ENCODE results near the gene PPY. TPM values are rescaled to one million over a fixed set of nuclear protein-coding genes. Genes with fewer than 3 reads are reported as not detected.
"Not testable (repeated sequence)": the region's sequence is repeated elsewhere in the genome, so short reads cannot be mapped to it uniquely, and the experiment has no call there.

The PPY gene
- total RNA-seq, 1 donor = not detected

GRCh38 chr17:43974382-43975266, 32.3 kb upstream of the PPY start:
- Histone ChIP-seq H3K4me1 (ENCODE audit: insufficient read depth, low read length) (no peaks in the 10 kb centered on the region), H3K9me3 (ENCODE audit: low read depth, low read length) (no peaks in the 10 kb centered on the region), H3K27me3 (ENCODE audit: insufficient read depth, low read length) (no peaks in the 10 kb centered on the region), H3K4me3 (ENCODE audit: low read length) (no peak overlapping the region)

- H3K27me3 ChIP-seq (ENCODE audit: insufficient read depth, low read length); H3K4me1 ChIP-seq (ENCODE audit: insufficient read depth, low read length); H3K4me3 ChIP-seq (ENCODE audit: low read length); H3K9me3 ChIP-seq (ENCODE audit: low read depth, low read length): not testable (repeated sequence)
Measured at GRCh38 chr17:43972444-43973212, 30.4 kb upstream of the PPY start.

GRCh38 chr17:43971436-43971835, 29.2 kb upstream of the PPY start:
- H3K27me3 ChIP-seq (ENCODE audit: insufficient read depth, low read length); H3K9me3 ChIP-seq (ENCODE audit: low read depth, low read length): not testable (repeated sequence)

GRCh38 chr17:43970366-43970765, 28.1 kb upstream of the PPY start:
- no peaks in the 10 kb centered on the region for H3K27me3 ChIP-seq (ENCODE audit: insufficient read depth, low read length)
- no peak overlapping the region for H3K4me3 ChIP-seq (ENCODE audit: low read length)
- H3K9me3 ChIP-seq (ENCODE audit: low read depth, low read length) = no peaks in the 10 kb centered on the region
- H3K4me1 ChIP-seq (ENCODE audit: insufficient read depth, low read length) = no peaks in the 10 kb centered on the region

More at GRCh38 chr17:43971436-43971835, 29.2 kb upstream of the PPY start:
- H3K4me1 ChIP-seq (ENCODE audit: insufficient read depth, low read length); H3K4me3 ChIP-seq (ENCODE audit: low read length): not testable (repeated sequence)

DNA sequence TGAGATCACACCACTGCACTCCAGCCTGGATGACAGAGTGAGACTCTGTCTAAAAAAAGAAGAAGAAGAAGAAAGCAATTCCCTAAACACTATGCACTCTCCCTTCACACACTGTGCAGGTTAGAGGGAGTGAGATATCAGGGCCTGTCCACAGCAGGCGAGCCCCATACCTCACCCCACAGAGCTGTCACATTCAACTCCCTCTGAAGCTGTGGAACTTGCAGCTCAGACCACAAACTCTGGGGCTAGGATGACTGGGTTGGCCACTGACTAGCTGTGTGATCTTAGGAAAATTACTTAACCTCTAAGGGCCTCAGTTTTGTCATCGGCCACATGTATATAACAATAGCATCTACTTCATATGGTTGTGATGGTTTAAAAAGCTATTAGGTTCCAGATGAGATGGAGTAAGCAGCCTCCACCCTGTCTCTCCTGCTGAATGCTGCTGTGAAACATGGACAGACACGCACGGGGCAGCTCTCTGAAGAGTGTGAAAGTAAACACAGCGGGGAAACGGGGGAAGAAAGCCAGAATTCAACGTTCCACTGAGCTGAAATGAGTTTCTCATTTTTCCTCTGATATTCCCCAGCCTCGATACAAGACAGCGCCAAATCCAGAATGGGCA, 25.1 kb upstream of the PPY start:
- Histone ChIP-seq H3K4me3 (ENCODE audit: low read length) (no peak overlapping the region), H3K27me3 (ENCODE audit: insufficient read depth, low read length) (no peaks in the 10 kb centered on the region), H3K9me3 (ENCODE audit: low read depth, low read length) (no peaks in the 10 kb centered on the region), H3K4me1 (ENCODE audit: insufficient read depth, low read length) (no peaks in the 10 kb centered on the region)

DNA sequence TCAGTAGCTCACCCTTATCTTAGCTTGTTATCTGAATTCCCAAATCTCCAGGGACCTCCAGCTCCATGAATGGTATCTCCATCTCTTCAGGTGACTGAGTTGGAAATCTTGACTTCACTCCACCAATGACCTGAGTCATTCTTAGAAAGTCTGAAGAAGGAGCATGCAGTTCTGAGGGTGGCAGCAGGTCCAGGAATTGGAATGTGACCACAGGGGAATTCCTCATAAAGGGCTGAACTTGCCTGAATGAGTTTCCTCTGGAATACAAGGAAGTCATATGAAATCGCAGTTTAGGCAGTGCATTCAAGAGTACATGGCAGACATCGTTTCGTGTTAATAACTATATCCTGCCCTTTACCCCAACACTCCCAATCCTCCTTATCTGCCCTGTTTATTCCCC, 24.0 kb upstream of the PPY start:
- Histone ChIP-seq H3K4me1 (ENCODE audit: insufficient read depth, low read length) (no peaks in the 10 kb centered on the region), H3K9me3 (ENCODE audit: low read depth, low read length) (no peaks in the 10 kb centered on the region), H3K27me3 (ENCODE audit: insufficient read depth, low read length) (no peaks in the 10 kb centered on the region), H3K4me3 (ENCODE audit: low read length) (no peak overlapping the region)

DNA sequence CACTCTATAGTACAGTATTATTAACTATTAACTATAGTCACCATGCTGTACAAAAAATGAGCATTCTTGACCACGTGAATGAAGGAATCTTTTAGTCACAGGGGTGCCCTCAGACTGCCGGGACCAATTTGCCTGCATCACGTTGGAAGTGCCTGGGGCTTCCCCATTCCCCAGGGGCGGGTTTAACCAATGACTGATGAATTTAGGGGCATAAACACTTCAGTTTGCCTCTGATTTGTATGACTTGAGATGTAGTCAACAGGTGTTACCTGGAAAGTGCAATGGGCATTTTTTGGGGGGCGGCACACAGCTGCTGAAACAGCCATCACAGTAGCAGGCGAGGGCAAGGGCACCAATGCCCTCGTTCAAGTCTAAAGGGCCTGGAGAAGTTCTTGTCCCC, 20.2 kb upstream of the PPY start:
- no peaks in the 10 kb centered on the region for H3K4me1 ChIP-seq (ENCODE audit: insufficient read depth, low read length)
- no peak overlapping the region for H3K4me3 ChIP-seq (ENCODE audit: low read length)
- H3K9me3 ChIP-seq (ENCODE audit: low read depth, low read length) = no peaks in the 10 kb centered on the region
- no peaks in the 10 kb centered on the region for H3K27me3 ChIP-seq (ENCODE audit: insufficient read depth, low read length)

- Histone ChIP-seq H3K9me3 (ENCODE audit: low read depth, low read length) (no peaks in the 10 kb centered on the region), H3K4me1 (ENCODE audit: insufficient read depth, low read length) (no peaks in the 10 kb centered on the region), H3K4me3 (ENCODE audit: low read length) (no peak overlapping the region), H3K27me3 (ENCODE audit: insufficient read depth, low read length) (no peaks in the 10 kb centered on the region)
Measured at GRCh38 chr17:43961954-43962353, 19.7 kb upstream of the PPY start.

DNA sequence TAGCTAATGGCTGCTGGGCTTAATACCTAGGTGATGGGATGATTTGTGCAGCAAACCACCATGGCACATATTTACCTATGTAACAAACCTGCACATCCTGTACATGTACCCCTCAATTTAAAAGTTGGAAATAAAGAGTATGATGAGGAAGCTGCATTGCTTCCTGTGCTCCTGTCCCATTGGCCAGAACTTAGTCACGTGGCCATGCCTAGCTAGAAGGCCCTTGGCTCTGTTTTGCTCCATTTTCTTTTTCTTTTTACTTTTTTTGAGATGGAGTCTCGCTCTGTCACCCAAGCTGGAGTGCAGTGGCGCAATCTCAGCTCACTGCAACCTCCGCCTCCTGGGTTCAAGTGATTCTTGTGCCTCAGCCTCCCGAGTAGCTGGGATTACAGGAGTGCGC, 19.0 kb upstream of the PPY start:
- not testable (repeated sequence) for H3K9me3 ChIP-seq (ENCODE audit: low read depth, low read length); H3K27me3 ChIP-seq (ENCODE audit: insufficient read depth, low read length); H3K4me3 ChIP-seq (ENCODE audit: low read length); H3K4me1 ChIP-seq (ENCODE audit: insufficient read depth, low read length)

DNA sequence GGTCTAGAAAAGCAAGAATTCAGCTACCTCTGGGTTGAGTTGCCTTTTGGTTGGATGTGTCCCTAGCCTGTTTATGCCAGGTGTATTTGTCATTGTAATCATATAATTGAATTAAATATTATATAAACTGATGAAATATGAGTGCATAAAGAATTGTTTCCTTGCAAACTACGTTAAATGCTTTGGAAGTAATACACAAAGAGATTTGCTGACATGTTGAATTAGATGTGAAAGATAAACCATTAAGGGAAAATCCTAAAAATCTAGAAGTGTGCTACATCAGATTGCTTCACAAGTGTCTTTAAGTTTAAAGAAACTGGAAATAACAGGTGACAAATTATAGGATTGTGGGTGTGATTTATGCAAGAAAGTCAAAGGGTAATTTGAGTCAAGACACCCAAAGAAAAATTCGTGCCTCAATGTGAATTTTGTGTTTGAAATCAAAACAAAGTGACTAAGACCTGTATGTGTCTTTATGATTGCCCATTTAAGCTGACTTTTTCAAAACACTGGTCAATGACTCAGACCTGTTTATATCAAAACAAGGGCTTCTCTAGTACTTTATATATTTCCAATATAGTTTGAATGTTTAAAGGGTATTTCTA, 16.6 kb upstream of the PPY start:
- H3K4me3 ChIP-seq (ENCODE audit: low read length) = no peak overlapping the region
- H3K4me1 ChIP-seq (ENCODE audit: insufficient read depth, low read length) = no peaks in the 10 kb centered on the region
- H3K27me3 ChIP-seq (ENCODE audit: insufficient read depth, low read length) = peaks cover 6% of the 10 kb centered on the region
- H3K9me3 ChIP-seq (ENCODE audit: low read depth, low read length) = no peaks in the 10 kb centered on the region

DNA sequence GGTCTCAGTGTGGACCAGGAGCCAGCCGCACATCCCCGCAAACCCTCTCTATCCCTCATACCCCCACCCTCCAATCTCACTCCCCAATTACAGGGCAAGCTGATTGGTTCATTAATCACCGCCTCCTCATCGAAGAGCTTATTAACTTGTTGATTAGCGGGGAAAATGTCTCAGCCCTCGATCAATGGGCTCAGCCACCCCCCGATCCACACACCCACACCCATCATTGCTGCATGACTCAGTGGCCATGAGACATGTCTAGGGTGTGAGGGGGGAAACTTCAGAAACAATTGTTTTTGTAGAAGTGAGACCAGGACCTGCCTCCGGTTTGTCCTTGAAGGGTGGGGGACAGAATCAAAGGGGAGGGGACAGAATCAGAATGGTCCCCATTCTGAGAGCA, 13.9 kb upstream of the PPY start:
- Histone ChIP-seq H3K27me3 (ENCODE audit: insufficient read depth, low read length) (peaks cover 25% of the 10 kb centered on the region), H3K4me1 (ENCODE audit: insufficient read depth, low read length) (peaks cover 5% of the 10 kb centered on the region), H3K4me3 (ENCODE audit: low read length) (no peak overlapping the region), H3K9me3 (ENCODE audit: low read depth, low read length) (no peaks in the 10 kb centered on the region)

DNA sequence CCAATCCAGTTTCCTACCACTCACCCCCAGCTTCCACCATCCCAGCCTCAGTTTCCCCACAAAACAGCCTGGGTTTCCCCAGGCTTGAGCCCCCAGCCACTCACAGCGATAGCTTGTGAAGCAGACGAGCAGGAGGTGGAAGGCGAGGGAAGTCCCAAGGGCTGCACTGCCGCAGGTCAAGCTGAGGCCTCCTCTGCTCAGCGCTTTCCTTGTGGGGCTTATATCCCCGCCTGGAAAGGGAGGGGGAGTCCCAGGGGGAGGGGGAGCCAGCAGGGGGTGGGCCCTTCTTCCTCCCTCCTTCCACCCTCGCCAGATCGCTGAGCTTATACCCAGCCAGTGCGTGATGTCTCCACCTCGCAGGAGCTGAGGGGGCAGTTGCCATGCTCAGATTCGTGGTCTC, 11.5 kb upstream of the PPY start, which contains the start of gene PYY:
TSS of gene PYY (minus strand) at position 195 of the 400 bp plus-strand sequence. CDS start 457 bp downstream, outside the sequence.
- peaks cover 5% of the 10 kb centered on the region for H3K4me1 ChIP-seq (ENCODE audit: insufficient read depth, low read length)
- H3K27me3 ChIP-seq (ENCODE audit: insufficient read depth, low read length) = peaks cover 29% of the 10 kb centered on the region
- no peaks in the 10 kb centered on the region for H3K9me3 ChIP-seq (ENCODE audit: low read depth, low read length)
- no peak within 1 kb of the TSS for H3K4me3 ChIP-seq (ENCODE audit: low read length)

DNA sequence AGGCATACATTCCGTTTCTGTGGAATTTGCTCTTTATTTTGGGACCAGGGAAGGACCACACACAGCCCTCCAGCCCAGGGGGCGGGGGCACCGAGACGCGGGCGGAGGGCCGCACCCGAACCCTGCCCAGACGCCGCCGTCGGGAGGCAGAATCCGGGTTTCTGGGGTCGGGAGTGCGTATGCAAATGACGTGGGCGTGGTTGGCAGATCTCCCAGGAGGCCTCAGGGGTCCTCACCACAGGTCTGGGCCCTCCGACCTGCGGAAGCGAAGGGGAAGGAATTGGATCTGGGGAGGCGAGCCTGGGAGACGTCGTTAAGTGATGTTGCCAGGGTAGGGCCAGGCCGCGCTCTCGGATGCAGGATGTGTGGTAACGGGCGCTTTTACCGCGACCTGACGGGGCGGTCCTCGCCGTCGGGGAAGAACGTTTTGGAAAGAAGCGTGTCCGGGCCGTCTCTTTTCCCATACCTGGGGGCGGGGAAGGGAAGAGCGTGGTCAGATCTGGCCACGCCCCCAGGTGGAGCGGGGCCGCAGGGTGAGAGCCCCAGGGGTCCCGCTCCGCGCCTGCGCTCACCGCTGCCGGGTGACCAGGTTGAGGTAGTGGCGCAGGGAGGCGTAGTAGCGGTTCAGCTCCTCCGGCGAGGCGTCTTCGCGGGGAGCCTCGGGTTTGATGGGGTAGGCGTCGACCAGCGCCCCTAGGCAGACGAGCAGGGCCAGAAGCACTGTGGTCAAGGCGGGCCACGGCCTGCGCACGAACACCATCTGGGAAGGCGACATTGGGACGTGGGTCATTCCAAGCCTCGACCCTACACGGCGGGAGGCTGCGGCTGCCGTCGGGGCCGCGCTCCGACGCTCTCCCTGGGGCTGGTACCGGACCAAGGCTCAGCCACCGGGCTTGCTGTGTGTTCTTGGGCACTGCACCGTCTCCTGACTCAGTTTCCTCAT, 10.7 kb upstream of the PPY start:
- Histone ChIP-seq H3K9me3 (ENCODE audit: low read depth, low read length) (no peaks in the 10 kb centered on the region), H3K4me3 (ENCODE audit: low read length) (no peak overlapping the region), H3K27me3 (ENCODE audit: insufficient read depth, low read length) (peaks cover 29% of the 10 kb centered on the region), H3K4me1 (ENCODE audit: insufficient read depth, low read length) (peaks cover 5% of the 10 kb centered on the region)

- no peak overlapping the region for H3K4me3 ChIP-seq (ENCODE audit: low read length)
- H3K4me1 ChIP-seq (ENCODE audit: insufficient read depth, low read length) = peaks cover 5% of the 10 kb centered on the region
- H3K9me3 ChIP-seq (ENCODE audit: low read depth, low read length) = no peaks in the 10 kb centered on the region
- H3K27me3 ChIP-seq (ENCODE audit: insufficient read depth, low read length) = peaks cover 29% of the 10 kb centered on the region
Measured at GRCh38 chr17:43952351-43952723, 10.1 kb upstream of the PPY start.
